Stomach smooth muscle (tissue), 2 donors: ENCODE measurements around the gene TADA2A.

Source experiments
- H3K27ac ChIP-seq: one replicate; pipeline ENCODE4 v1.7.0; 2013; ENCODE audit warnings: mild to moderate bottlenecking, low read length, inconsistent platforms
- H3K27me3 ChIP-seq, 2 donors: one replicate each; pipeline ENCODE4 v1.7.0; 2013; ENCODE audit warnings: low read length in 2 of 2; ENCODE audit not compliant: insufficient read depth in 2 of 2, control insufficient read depth in 1 of 2
- H3K36me3 ChIP-seq, 2 donors: one replicate each; pipeline ENCODE4 v1.7.0; 2013; ENCODE audit warnings: low read length in 2 of 2; ENCODE audit not compliant: control insufficient read depth in 2 of 2, insufficient read depth in 2 of 2
- H3K4me1 ChIP-seq: one replicate; pipeline ENCODE4 v1.7.0; 2013; ENCODE audit warnings: low read length; ENCODE audit not compliant: control insufficient read depth, insufficient read depth
- H3K4me3 ChIP-seq, 2 donors: one replicate each; pipeline ENCODE4 v1.7.0; 2013; ENCODE audit warnings: low read length in 2 of 2
- H3K9ac ChIP-seq, 2 donors: one replicate each; pipeline ENCODE4 v1.7.0; 2013; ENCODE audit warnings: low read length in 2 of 2, mild to moderate bottlenecking in 1 of 2
- H3K9me3 ChIP-seq, 2 donors: one replicate each; pipeline ENCODE4 v1.7.0; 2013; ENCODE audit warnings: low read length in 2 of 2; ENCODE audit not compliant: control insufficient read depth in 2 of 2
- donor health status: healthy.
- donor health status: Pancreatic carcinoma.

The TADA2A gene

GRCh38 chr17:37527249-37527851 is 120.7 kb downstream of the TADA2A start:
- Histone ChIP-seq H3K27ac (no peak overlapping the region), H3K27me3 (no peaks in the 10 kb centered on the region), H3K9me3 (no peaks in the 10 kb centered on the region), H3K36me3 (peaks cover 29 to 39% of the 10 kb centered on the region in 2 donors), H3K4me1 (no peaks in the 10 kb centered on the region), H3K4me3 (no peak overlapping the region), H3K9ac (no peak overlapping the region)
